Activated CD8-positive, alpha-beta memory T cell treated with anti-CD3 and anti-CD28 coated beads for 1 hour (primary cell): Measurements from ENCODE around the gene DLG4.
"Not testable (repeated sequence)": the region's sequence is repeated elsewhere in the genome, so short reads cannot be mapped to it uniquely, and the experiment has no call there.

ENCODE experiments used
- DNase-seq, 2 donors: peaks; one replicate each; pipeline ENCODE4 v3.0.0-alpha.2; 2020; ENCODE audit warnings: low read depth in 1 of 2; ENCODE audit errors: extremely low read depth in 1 of 2

Gene DLG4

GRCh38 chr17:7168841-7169564 is 50.6 kb downstream of the DLG4 start:
- not testable (repeated sequence) for DNase-seq

GRCh38 chr17:7167832-7168231 is 51.8 kb downstream of the DLG4 start:
- DNase-seq: no peak

DNA sequence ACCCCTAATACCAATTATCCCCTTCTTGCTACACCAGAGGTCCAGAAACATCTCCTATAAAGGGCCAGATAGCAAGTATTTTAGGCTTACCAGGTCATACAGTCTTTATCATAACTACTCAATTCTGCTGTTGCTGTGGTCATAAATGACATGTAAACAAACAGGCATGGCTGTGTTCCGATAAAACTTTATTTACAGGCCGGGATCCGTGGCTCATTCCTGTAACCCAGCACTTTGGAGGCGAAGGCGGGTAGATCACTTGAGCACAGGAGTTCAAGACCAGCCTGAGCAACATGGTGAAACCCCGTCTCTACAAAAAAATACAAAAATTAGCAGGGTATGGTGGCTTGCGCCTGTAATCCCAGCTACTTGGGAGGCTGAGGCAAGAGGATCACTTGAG is 52.8 kb downstream of the DLG4 start:
- DNase-seq: no peak

GRCh38 chr17:7159571-7159970 is 60.1 kb downstream of the DLG4 start:
- not testable (repeated sequence) for DNase-seq

DNA sequence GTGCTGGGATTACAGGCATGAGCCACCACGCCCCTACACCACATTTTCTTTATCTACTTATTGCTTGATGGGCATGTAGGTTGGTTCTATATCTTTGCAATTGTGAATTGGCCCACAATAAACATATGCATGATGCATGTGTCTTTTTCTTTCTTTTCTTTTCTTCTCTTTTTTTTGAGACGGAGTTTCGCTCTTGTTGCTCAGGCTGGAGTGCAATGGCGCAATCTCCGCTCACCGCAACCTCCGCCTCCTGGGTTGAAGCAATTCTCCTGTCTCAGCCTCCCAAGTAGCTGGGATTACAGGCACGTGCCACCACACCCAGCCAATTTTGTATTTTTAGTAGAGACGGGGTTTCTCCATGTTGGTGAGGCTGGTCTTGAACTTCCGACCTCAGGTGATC is 61.2 kb downstream of the DLG4 start:
- not testable (repeated sequence) for DNase-seq

- DNase-seq: no peak
Observed at GRCh38 chr17:7156342-7156940, 63.2 kb downstream of the DLG4 start.

DNA sequence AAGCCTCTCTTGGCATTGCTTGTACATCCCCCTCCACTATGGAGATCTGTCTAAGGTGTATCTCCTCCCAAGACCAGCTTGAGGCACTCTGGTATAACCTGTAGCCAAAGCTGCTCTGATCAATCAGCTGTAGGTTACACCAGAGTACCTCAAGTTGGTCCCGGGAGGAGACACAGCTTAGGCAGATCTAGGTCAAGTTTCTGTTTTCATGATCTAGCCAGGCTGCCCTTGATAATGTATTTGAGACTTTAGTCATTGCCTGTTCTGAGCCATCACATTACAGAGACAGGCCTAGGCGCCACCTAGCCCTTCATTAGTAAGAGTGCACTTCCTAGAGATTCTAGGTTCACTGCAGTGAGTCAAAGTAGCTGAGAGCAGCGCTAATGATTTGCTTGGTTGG is 71.9 kb downstream of the DLG4 start:
- DNase-seq: no peak

DNA sequence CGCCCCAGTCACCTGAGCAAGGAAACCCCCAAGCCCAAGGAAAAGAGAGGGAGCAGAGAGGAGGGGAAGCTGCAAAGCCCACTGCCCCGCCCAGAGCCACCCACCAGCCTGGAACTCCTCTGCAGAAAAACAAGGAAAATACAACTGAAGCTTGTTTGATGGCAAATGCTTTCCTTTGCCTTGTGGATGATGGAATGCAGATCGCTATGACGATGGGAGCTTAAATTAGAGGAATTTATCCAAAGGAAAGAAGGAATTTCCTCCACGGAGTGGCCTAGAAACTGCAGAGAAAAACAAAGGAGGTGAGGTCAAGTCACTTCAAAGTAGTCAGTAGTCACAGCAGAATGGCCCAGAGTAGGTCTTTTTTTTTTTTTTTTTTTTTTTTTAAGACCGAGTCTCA is 73.5 kb downstream of the DLG4 start:
- no peak for DNase-seq

DNA sequence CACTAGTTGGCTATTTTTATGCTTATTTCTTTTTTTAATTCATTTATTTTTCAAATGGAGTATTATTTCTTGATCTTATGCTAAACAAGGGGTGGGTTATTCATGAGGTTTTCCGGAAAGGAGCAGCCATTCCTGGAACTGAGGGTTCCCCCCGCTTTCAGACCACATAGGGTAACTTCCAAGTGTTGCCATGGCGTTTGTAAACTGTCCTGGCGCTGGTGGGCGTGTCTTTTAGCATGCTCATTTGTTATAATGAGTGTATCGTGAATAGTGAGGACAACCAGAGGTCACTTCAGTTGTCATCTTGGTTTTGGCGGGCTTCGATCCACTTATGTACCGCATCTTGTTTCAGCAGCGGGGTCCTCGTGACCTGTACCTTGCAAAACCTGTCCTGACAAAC is 75.4 kb downstream of the DLG4 start:
- DNase-seq: no peak

DNA sequence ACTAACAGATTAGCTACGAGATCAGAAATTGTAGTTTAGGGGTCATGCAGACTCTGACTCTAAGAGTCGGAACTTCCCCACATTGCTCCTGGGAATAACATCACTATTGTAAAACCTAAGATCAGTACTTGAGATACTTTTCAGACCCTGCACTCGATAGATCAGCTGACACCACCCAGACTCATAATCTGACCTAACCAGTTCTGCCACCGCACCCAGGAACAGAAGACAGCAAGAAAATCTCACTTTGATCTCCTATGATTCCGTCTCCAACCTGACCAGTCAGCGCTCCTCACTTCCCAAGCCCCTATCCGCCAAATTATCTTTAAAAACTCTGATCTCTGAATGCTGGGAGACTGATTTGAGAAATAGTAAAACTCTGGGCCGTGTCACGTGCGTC is 77.8 kb downstream of the DLG4 start:
- DNase-seq: no peak

DNA sequence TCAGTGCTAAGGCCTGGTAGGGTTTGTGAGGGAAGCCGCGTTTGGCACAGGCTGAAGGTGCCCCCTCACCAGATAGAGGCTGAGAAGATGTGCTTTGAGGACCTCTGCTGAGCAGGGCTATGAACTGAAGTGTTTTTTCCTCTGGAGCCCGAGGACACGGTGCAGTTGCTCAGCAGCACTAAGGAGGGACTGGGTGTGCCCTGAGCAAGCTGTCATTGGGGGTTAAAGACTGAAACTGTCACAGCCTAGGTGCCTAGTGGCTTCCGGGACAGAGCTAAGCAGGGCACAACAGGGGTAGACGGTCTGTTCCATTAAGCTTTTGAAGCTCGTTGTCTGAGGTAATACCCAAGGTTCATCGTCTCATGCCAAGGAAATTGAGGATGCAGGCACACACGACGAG is 80.2 kb downstream of the DLG4 start:
- DNase-seq: no peak

DNA sequence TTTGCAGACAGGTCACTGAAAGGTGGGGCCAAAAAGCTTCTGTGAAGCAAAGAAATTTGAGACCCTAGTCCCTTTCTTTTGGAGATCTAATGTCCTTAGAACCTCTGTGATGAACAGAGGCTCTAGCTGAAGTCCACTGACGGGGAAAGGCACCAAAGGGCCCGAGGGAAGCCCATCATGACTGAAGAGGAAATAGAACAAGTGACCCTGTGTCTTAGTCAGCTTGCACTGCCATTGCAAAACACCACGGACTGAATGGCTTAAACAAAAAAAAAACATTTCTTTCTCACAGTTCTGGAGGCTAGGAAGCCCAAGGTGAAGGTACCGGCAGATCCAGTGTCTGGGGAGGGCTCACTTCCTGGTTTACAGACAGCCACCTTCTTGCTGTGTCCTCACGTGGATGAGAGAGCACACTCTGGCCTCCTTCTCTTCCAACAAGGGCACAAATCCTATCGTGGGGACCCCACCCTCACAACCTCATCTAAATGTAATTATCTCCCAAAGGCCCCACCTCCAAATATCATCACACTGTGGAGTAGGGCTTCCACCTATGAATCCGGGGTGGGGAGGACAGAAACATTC is 80.7 kb downstream of the DLG4 start:
- DNase-seq: no peak

GRCh38 chr17:7137171-7137943 is 82.3 kb downstream of the DLG4 start:
- no peak for DNase-seq
